Measurements from ENCODE around the gene GSG1L.
A peak's percentile ranks its signal among the peaks of the same experiment; 100 is the strongest.

The GSG1L gene

GRCh38 chr16:27764427-27764826 lies 299.1 kb downstream of the GSG1L start:
- no peak overlapping the region for H3K23ac ChIP-seq (ENCODE audit: low read length in 2 of 2)
- H4K91ac ChIP-seq (ENCODE audit: low read length), result no peak overlapping the region
- no peak overlapping the region for H2BK15ac ChIP-seq (ENCODE audit: low read depth, poor library complexity, severe bottlenecking)
- H4K8ac ChIP-seq (ENCODE audit: low read length), result no peak overlapping the region
- H2AK5ac ChIP-seq (ENCODE audit: low read length, severe bottlenecking), result peak overlapping the region; percentile 1
- no peak overlapping the region for H3K4me2 ChIP-seq (ENCODE audit: low read length, poor library complexity, severe bottlenecking)
- peaks cover 42% of the 10 kb centered on the region for H3K4me1 ChIP-seq (ENCODE audit: control insufficient read depth, insufficient read depth, low read depth, low read length)
- no peak overlapping the region for H3K18ac ChIP-seq (ENCODE audit: low read depth in 1 of 2, low read length in 2 of 2)
- no peak overlapping the region for H2AFZ ChIP-seq (ENCODE audit: low read depth, low read length)
- H3K27me3 ChIP-seq (ENCODE audit: control insufficient read depth in 1 of 2, insufficient read depth in 1 of 2, low read length in 2 of 2), result no peaks in the 10 kb centered on the region
- H3K79me1 ChIP-seq (replicated peaks; ENCODE audit: low read length, poor library complexity, severe bottlenecking), result no peaks in the 10 kb centered on the region
- H3K9me3 ChIP-seq (ENCODE audit: control insufficient read depth, low read length), result peaks cover 12% of the 10 kb centered on the region
- H3K9ac ChIP-seq (ENCODE audit: low read length), result no peak overlapping the region
- no peak overlapping the region for H2BK120ac ChIP-seq (ENCODE audit: low read depth, low read length)
- no peak overlapping the region for H2BK5ac ChIP-seq (ENCODE audit: low read depth, low read length, poor library complexity, severe bottlenecking)
- no peak overlapping the region for H3K27ac ChIP-seq (ENCODE audit: low read length, poor library complexity, severe bottlenecking)
- WGBS, result 91% methylated on average over 2 of the region's 3 CpGs
- H3K14ac ChIP-seq (ENCODE audit: low read length in 2 of 2), result no peak overlapping the region
- no peak overlapping the region for H3K4ac ChIP-seq (ENCODE audit: low read depth in 1 of 2, low read length in 2 of 2)
- H3K4me3 ChIP-seq (ENCODE audit: insufficient read depth in 1 of 2, low read depth in 1 of 2, low read length in 2 of 2), result no peak overlapping the region
- H3K36me3 ChIP-seq (ENCODE audit: control insufficient read depth in 1 of 2, insufficient read depth in 2 of 2, low read depth in 1 of 2, low read length in 2 of 2), result peaks cover 28 to 58% of the 10 kb centered on the region in 2 experiments
- no peak overlapping the region for H2BK12ac ChIP-seq (ENCODE audit: low read length in 2 of 2)
- no peak for DNase-seq

- peak; percentile 49 for DNase-seq
- Histone ChIP-seq H3K27me3 (ENCODE audit: control insufficient read depth in 1 of 2, insufficient read depth in 1 of 2, low read length in 2 of 2) (no peaks in the 10 kb centered on the region), H4K91ac (ENCODE audit: low read length) (no peak overlapping the region), H2AFZ (ENCODE audit: low read depth, low read length) (no peak overlapping the region), H3K4me2 (ENCODE audit: low read length, poor library complexity, severe bottlenecking) (no peak overlapping the region), H4K8ac (ENCODE audit: low read length) (no peak overlapping the region), H3K18ac (ENCODE audit: low read depth in 1 of 2, low read length in 2 of 2) (no peak overlapping the region), H3K9me3 (ENCODE audit: control insufficient read depth, low read length) (peaks cover 12% of the 10 kb centered on the region), H3K79me1 (replicated peaks; ENCODE audit: low read length, poor library complexity, severe bottlenecking) (no peaks in the 10 kb centered on the region), H3K23ac (ENCODE audit: low read length in 2 of 2) (no peak overlapping the region), H3K4me1 (ENCODE audit: control insufficient read depth, insufficient read depth, low read depth, low read length) (peaks cover 36% of the 10 kb centered on the region), H3K27ac (ENCODE audit: low read length, poor library complexity, severe bottlenecking) (peak overlapping the region; percentile 79), H3K14ac (ENCODE audit: low read length in 2 of 2) (no peak overlapping the region), H2AK5ac (ENCODE audit: low read length, severe bottlenecking) (peak overlapping the region; percentile 34), H2BK120ac (ENCODE audit: low read depth, low read length) (no peak overlapping the region), H3K9ac (ENCODE audit: low read length) (no peak overlapping the region), H2BK15ac (ENCODE audit: low read depth, poor library complexity, severe bottlenecking) (no peak overlapping the region), H3K36me3 (ENCODE audit: control insufficient read depth in 1 of 2, insufficient read depth in 2 of 2, low read depth in 1 of 2, low read length in 2 of 2) (peaks cover 25 to 50% of the 10 kb centered on the region in 2 experiments), H2BK12ac (ENCODE audit: low read length in 2 of 2) (no peak overlapping the region), H3K4me3 (ENCODE audit: insufficient read depth in 1 of 2, low read depth in 1 of 2, low read length in 2 of 2) (no peak overlapping the region), H3K4ac (ENCODE audit: low read depth in 1 of 2, low read length in 2 of 2) (no peak overlapping the region), H2BK5ac (ENCODE audit: low read depth, low read length, poor library complexity, severe bottlenecking) (peak overlapping the region; percentile 67)
- WGBS, result 48% methylated on average over 3 of the region's 3 CpGs
Observed at GRCh38 chr16:27762441-27762840, 301.1 kb downstream of the GSG1L start.

GRCh38 chr16:27761816-27762215 lies 301.7 kb downstream of the GSG1L start:
- Histone ChIP-seq H3K79me1 (replicated peaks; ENCODE audit: low read length, poor library complexity, severe bottlenecking) (no peaks in the 10 kb centered on the region), H2BK5ac (ENCODE audit: low read depth, low read length, poor library complexity, severe bottlenecking) (peak overlapping the region; percentile 54), H3K27ac (ENCODE audit: low read length, poor library complexity, severe bottlenecking) (peak overlapping the region; percentile 79), H2BK12ac (ENCODE audit: low read length in 2 of 2) (no peak overlapping the region), H3K4me1 (ENCODE audit: control insufficient read depth, insufficient read depth, low read depth, low read length) (peaks cover 39% of the 10 kb centered on the region), H3K4ac (ENCODE audit: low read depth in 1 of 2, low read length in 2 of 2) (no peak overlapping the region), H2BK120ac (ENCODE audit: low read depth, low read length) (no peak overlapping the region), H4K8ac (ENCODE audit: low read length) (no peak overlapping the region), H2AFZ (ENCODE audit: low read depth, low read length) (no peak overlapping the region), H4K91ac (ENCODE audit: low read length) (no peak overlapping the region), H3K36me3 (ENCODE audit: control insufficient read depth in 1 of 2, insufficient read depth in 2 of 2, low read depth in 1 of 2, low read length in 2 of 2) (peaks cover 19 to 47% of the 10 kb centered on the region in 2 experiments), H3K9ac (ENCODE audit: low read length) (no peak overlapping the region), H3K4me2 (ENCODE audit: low read length, poor library complexity, severe bottlenecking) (no peak overlapping the region), H3K27me3 (ENCODE audit: control insufficient read depth in 1 of 2, insufficient read depth in 1 of 2, low read length in 2 of 2) (no peaks in the 10 kb centered on the region), H3K23ac (ENCODE audit: low read length in 2 of 2) (no peak overlapping the region), H3K4me3 (ENCODE audit: insufficient read depth in 1 of 2, low read depth in 1 of 2, low read length in 2 of 2) (no peak overlapping the region), H3K18ac (ENCODE audit: low read depth in 1 of 2, low read length in 2 of 2) (no peak overlapping the region), H3K14ac (ENCODE audit: low read length in 2 of 2) (no peak overlapping the region), H2BK15ac (ENCODE audit: low read depth, poor library complexity, severe bottlenecking) (no peak overlapping the region), H3K9me3 (ENCODE audit: control insufficient read depth, low read length) (peaks cover 12% of the 10 kb centered on the region), H2AK5ac (ENCODE audit: low read length, severe bottlenecking) (no peak overlapping the region)
- no peak for DNase-seq
- 81% methylated on average over 7 of the region's 7 CpGs for WGBS

- peaks cover 35% of the 10 kb centered on the region for H3K4me1 ChIP-seq (ENCODE audit: control insufficient read depth, insufficient read depth, low read depth, low read length)
- H3K4me2 ChIP-seq (ENCODE audit: low read length, poor library complexity, severe bottlenecking), result no peak overlapping the region
- H3K4me3 ChIP-seq (ENCODE audit: insufficient read depth in 1 of 2, low read depth in 1 of 2, low read length in 2 of 2), result no peak overlapping the region
- no peak overlapping the region for H2BK120ac ChIP-seq (ENCODE audit: low read depth, low read length)
- no peak overlapping the region for H2BK12ac ChIP-seq (ENCODE audit: low read length in 2 of 2)
- no peak overlapping the region for H2AFZ ChIP-seq (ENCODE audit: low read depth, low read length)
- peak overlapping the region; percentile 77 for H2AK5ac ChIP-seq (ENCODE audit: low read length, severe bottlenecking)
- H3K14ac ChIP-seq (ENCODE audit: low read length in 2 of 2), result no peak overlapping the region
- peaks cover 12% of the 10 kb centered on the region for H3K9me3 ChIP-seq (ENCODE audit: control insufficient read depth, low read length)
- peaks cover 16 to 44% of the 10 kb centered on the region in 2 experiments for H3K36me3 ChIP-seq (ENCODE audit: control insufficient read depth in 1 of 2, insufficient read depth in 2 of 2, low read depth in 1 of 2, low read length in 2 of 2)
- H2BK5ac ChIP-seq (ENCODE audit: low read depth, low read length, poor library complexity, severe bottlenecking), result no peak overlapping the region
- H3K4ac ChIP-seq (ENCODE audit: low read depth in 1 of 2, low read length in 2 of 2), result no peak overlapping the region
- H3K27ac ChIP-seq (ENCODE audit: low read length, poor library complexity, severe bottlenecking), result no peak overlapping the region
- H3K79me1 ChIP-seq (replicated peaks; ENCODE audit: low read length, poor library complexity, severe bottlenecking), result no peaks in the 10 kb centered on the region
- no peak for DNase-seq
- no peak overlapping the region for H2BK15ac ChIP-seq (ENCODE audit: low read depth, poor library complexity, severe bottlenecking)
- 86% methylated on average over 4 of the region's 4 CpGs for WGBS
- no peak overlapping the region for H3K23ac ChIP-seq (ENCODE audit: low read length in 2 of 2)
- no peaks in the 10 kb centered on the region for H3K27me3 ChIP-seq (ENCODE audit: control insufficient read depth in 1 of 2, insufficient read depth in 1 of 2, low read length in 2 of 2)
- H3K18ac ChIP-seq (ENCODE audit: low read depth in 1 of 2, low read length in 2 of 2), result no peak overlapping the region
- H4K91ac ChIP-seq (ENCODE audit: low read length), result no peak overlapping the region
- H4K8ac ChIP-seq (ENCODE audit: low read length), result no peak overlapping the region
- no peak overlapping the region for H3K9ac ChIP-seq (ENCODE audit: low read length)
Observed at GRCh38 chr16:27760789-27761176, 302.7 kb downstream of the GSG1L start.
